ENCODE data around the gene ERV3-1. TPM values are rescaled to one million over a fixed set of nuclear protein-coding genes. Genes with fewer than 3 reads are reported as not detected.

Gene ERV3-1
- total RNA-seq, 1 experiment from 2014 or later = 16.5 TPM

DNA sequence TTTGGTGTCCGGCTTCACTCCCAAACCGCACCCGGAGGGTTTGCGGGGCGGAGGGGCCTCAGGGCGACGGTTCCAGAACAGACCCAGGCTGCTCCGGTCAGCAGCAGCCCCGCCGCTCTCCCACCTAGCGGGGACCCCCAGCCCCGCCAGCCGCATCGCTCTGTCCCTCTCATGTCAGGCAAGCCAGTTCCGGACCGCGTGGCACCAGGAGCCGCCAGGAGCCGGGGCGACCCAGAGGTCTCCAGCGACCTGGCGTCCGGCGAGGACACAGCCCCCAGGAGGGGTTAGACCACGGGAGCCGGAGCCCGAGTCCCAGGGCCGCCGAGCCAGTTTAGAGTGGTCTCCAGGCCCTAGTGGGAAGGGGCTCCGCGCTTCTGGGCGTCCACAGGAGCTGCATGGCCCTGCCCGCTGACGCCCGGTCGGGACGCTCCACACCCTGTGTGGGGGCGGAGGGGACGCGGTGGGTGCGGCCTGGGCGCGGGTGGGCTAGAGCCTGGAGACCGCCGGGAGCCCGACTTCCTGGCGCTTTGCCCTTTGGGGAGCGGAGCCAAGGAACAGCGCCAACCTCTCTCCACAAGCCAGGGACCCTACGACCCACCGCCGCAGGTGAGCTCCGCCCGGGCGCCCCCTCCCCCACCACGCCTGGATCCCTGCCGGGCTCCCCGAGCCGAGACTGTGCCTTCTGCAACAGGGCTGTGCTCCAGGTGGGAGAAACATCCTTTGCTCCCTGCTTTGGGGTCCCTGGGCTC is 59.1 kb downstream of the ERV3-1 start:
- Histone ChIP-seq H3K4me1 (ENCODE audit: insufficient read depth, low read length) (no peaks in the 10 kb centered on the region; the same call in 1 of the 2 replicates), H3K27ac (ENCODE audit: insufficient read length, low read depth, low read length) (no peak overlapping the region), H3K23me2 (ENCODE audit: insufficient read length, low read depth, low read length, poor library complexity, severe bottlenecking) (peaks cover 10% of the 10 kb centered on the region), H3K23ac (ENCODE audit: insufficient read length, low read depth, low read length) (no peak overlapping the region), H3K14ac (ENCODE audit: insufficient read depth, low read length) (peak overlapping the region; percentile 70), H3K9me3 (ENCODE audit: control insufficient read depth, low read depth, low read length) (no peaks in the 10 kb centered on the region), H3K9ac (ENCODE audit: extremely low read depth, insufficient read length, low read length) (no peak overlapping the region), H3K4me2 (ENCODE audit: insufficient read depth, insufficient read length, low read length) (peak overlapping the region; percentile 61), H2AFZ (ENCODE audit: low read length) (no peak overlapping the region), H3K79me2 (ENCODE audit: insufficient read depth, low read length) (no peaks in the 10 kb centered on the region), H2BK120ac (ENCODE audit: low read depth, low read length, poor library complexity, severe bottlenecking) (no peak overlapping the region), H3K18ac (ENCODE audit: insufficient read length, low read depth, low read length) (no peak overlapping the region), H4K91ac (ENCODE audit: insufficient read length, low read depth, low read length) (no peak overlapping the region), H2BK5ac (ENCODE audit: insufficient read length, low read length) (no peak overlapping the region), H3K79me1 (ENCODE audit: insufficient read depth, low read depth, low read length, poor library complexity, severe bottlenecking) (no peaks in the 10 kb centered on the region), H2BK12ac (ENCODE audit: insufficient read length, low read depth, low read length) (no peak overlapping the region), H4K8ac (replicated peaks; ENCODE audit: insufficient read length, low read depth, low read length) (no peak overlapping the region), H4K20me1 (ENCODE audit: control insufficient read depth, insufficient read depth, insufficient read length) (no peaks in the 10 kb centered on the region), H3K27me3 (ENCODE audit: insufficient read depth, low read length) (no peaks in the 10 kb centered on the region; the same call in 1 of the 2 replicates), H3K56ac (ENCODE audit: insufficient read length, low read depth, low read length) (no peak overlapping the region), H2BK20ac (ENCODE audit: low read depth, low read length, poor library complexity, severe bottlenecking) (no peak overlapping the region), H4K5ac (ENCODE audit: insufficient read length, low read depth, low read length) (no peak overlapping the region), H3T11ph (ENCODE audit: low read length) (no peak overlapping the region), H3K4ac (ENCODE audit: low read depth, low read length) (no peak overlapping the region), H2BK15ac (ENCODE audit: low read depth, low read length) (no peak overlapping the region), H2AK5ac (ENCODE audit: insufficient read length, low read length) (no peak overlapping the region)
- Mint-ChIP-seq H3K4me1 (peaks cover 0 to 6% of the 10 kb centered on the region in 2 experiments; a peak in 2 of 4 replicates), H3K36me3 (ENCODE audit: insufficient read depth in 1 of 3, low read depth in 3 of 3) (peaks cover 0 to 2% (median 0%) of the 10 kb centered on the region in 3 experiments; a peak in 1 of 7 replicates), H3K27ac (no peak overlapping the region), H3K9me3 (no peaks in the 10 kb centered on the region), H3K27me3 (ENCODE audit: low read depth) (peaks cover 40% of the 10 kb centered on the region), H3K4me3 (peak overlapping the region; percentile 60 to 68)
- TF ChIP-seq CTCF (conservative IDR thresholded peaks at IDR 0.05) = no peak
- WGBS (ENCODE audit: extremely low coverage, insufficient read length, low lambda C conversion rate) = no CpG with 5 or more reads among the region's 59 CpGs
- peak; percentile 45 for DNase-seq

Measured in H9 (cell line).